PC-3 (cell line): ENCODE measurements around the gene FAHD2A. TPM values are rescaled to one million over a fixed set of nuclear protein-coding genes. Genes with fewer than 3 reads are reported as not detected.
"Not testable (repeated sequence)": the region's sequence is repeated elsewhere in the genome, so short reads cannot be mapped to it uniquely, and the experiment has no call there.

Experiments used
- ATAC-seq: fragments of 200-7000 bp; cut with Tn5 transposase; 2 replicates; pipeline ENCODE4 v1.9.1; 2020; ENCODE audit warnings: mild to moderate bottlenecking, moderate library complexity
- BruUV-seq: library from RNA; stranded (reverse); fragments of 400-500 nt; replicated peaks from 2 replicates; lab custom pipeline; 2021; lab: Mats Ljungman, UMichigan
- CTCF ChIA-PET: fragments of 300-600 bp; sonication (Branson Sonifier 250); formaldehyde crosslinking; loops from one replicate; lab custom pipeline; 2022; ENCODE audit warnings: antibody characterized with exemption; lab: Charles Lee
- POLR2A ChIA-PET: fragments of 300-600 bp; sonication (Branson Sonifier 250); formaldehyde crosslinking; loops from one replicate; lab custom pipeline; 2022; ENCODE audit warnings: antibody characterized with exemption; ENCODE audit not compliant: unreplicated experiment; lab: Charles Lee
- DNase-seq: peaks from one replicate; pipeline ENCODE4 v3.0.0-alpha.2; 2015
- H2AFZ ChIP-seq: fragments of 300-600 bp; sonication (generic); 2 replicates; pipeline ENCODE4 v1.6.0; 2016; ENCODE audit warnings: antibody characterized with exemption, low read length
- H3F3A ChIP-seq: fragments of 300-600 bp; sonication (generic); one replicate; pipeline ENCODE4 v1.6.0; 2017; ENCODE audit warnings: antibody characterized with exemption, low read length, control low read depth, mild to moderate bottlenecking; ENCODE audit not compliant: unreplicated experiment
- H3K27ac ChIP-seq: fragments of 300-600 bp; sonication (generic); 2 replicates; pipeline ENCODE4 v1.5.1; 2016; ENCODE audit warnings: mild to moderate bottlenecking, low read length
- H3K27me3 ChIP-seq: fragments of 300-600 bp; sonication (generic); 2 replicates; pipeline ENCODE4 v1.6.1; 2016; ENCODE audit warnings: low read length, mixed read lengths
- H3K36me3 ChIP-seq: fragments of 300-600 bp; sonication (generic); 2 replicates; pipeline ENCODE4 v1.6.1; 2016; ENCODE audit warnings: low read depth, mixed run types, low read length, mixed read lengths
- H3K4me1 ChIP-seq: fragments of 300-600 bp; sonication (generic); 2 replicates; pipeline ENCODE4 v1.5.1; 2016; ENCODE audit warnings: low read length; ENCODE audit not compliant: insufficient read depth
- H3K4me2 ChIP-seq: fragments of 300-600 bp; sonication (generic); 2 replicates; pipeline ENCODE4 v1.6.0; 2016; ENCODE audit warnings: low read length
- H3K4me3 ChIP-seq: fragments of 300-600 bp; sonication (generic); 2 replicates; pipeline ENCODE4 v1.5.1; 2016; ENCODE audit warnings: mild to moderate bottlenecking, low read length, mixed read lengths
- H3K79me2 ChIP-seq: fragments of 300-600 bp; sonication (generic); 2 replicates; pipeline ENCODE4 v1.6.1; 2017; ENCODE audit warnings: low read length, mixed read lengths
- H3K9ac ChIP-seq: fragments of 300-600 bp; sonication (generic); 2 replicates; pipeline ENCODE4 v1.6.0; 2016; ENCODE audit warnings: mild to moderate bottlenecking, low read length
- H3K9me2 ChIP-seq: fragments of 300-600 bp; sonication (generic); replicated peaks from 2 replicates; pipeline ENCODE4 v1.6.1; 2016; ENCODE audit warnings: mixed run types, low read length, mixed read lengths
- H3K9me3 ChIP-seq: fragments of 300-600 bp; sonication (generic); 2 replicates; pipeline ENCODE4 v1.6.1; 2016; ENCODE audit warnings: low read length, mixed read lengths
- H4K20me1 ChIP-seq: fragments of 300-600 bp; sonication (generic); 2 replicates; pipeline ENCODE4 v1.6.1; 2016; ENCODE audit warnings: low read length, mixed read lengths
- EZH2 ChIP-seq: fragments of 300-600 bp; sonication (generic); IDR thresholded peaks from one replicate; pipeline ENCODE4 v1.6.1; 2017; ENCODE audit warnings: antibody characterized with exemption, mild to moderate bottlenecking, low read length; ENCODE audit not compliant: unreplicated experiment
- EZH2phosphoT487 ChIP-seq: fragments of 300-600 bp; sonication (generic); IDR thresholded peaks from 2 replicates; pipeline ENCODE4 v1.6.1; 2018; ENCODE audit warnings: mild to moderate bottlenecking, antibody characterized with exemption, low read length, borderline replicate concordance
- intact Hi-C: fragments of 100-400 bp; cut with micrococcal nuclease; formaldehyde crosslinking; loops from 2 replicates; pipeline ENCODE4 v1.9.0; 2023
- total RNA-seq: library from RNA; depleted of rRNA; stranded (reverse); fragments of >200 nt; gene quantifications from 2 replicates; pipeline ENCODE4 v1.2.3, GENCODE V29; 2014
- TF ChIP-seq, protein P1 (sequence below): fragments of 300-600 bp; sonication (generic); conservative IDR thresholded peaks from 2 replicates; pipeline ENCODE4 v1.5.1; 2017; ENCODE audit warnings: antibody characterized with exemption, low read depth, mild to moderate bottlenecking, low read length

Gene FAHD2A
- total RNA-seq, 1 experiment from 2014 or later = 20.5 TPM

GRCh38 chr2:95376311-95377215, 25.9 kb upstream of the FAHD2A start:
- no peaks in the 10 kb centered on the region for H3K79me2 ChIP-seq
- TF ChIP-seq EZH2 (no peak), EZH2phosphoT487 (no peak)
- TF ChIP-seq, protein P1, sequence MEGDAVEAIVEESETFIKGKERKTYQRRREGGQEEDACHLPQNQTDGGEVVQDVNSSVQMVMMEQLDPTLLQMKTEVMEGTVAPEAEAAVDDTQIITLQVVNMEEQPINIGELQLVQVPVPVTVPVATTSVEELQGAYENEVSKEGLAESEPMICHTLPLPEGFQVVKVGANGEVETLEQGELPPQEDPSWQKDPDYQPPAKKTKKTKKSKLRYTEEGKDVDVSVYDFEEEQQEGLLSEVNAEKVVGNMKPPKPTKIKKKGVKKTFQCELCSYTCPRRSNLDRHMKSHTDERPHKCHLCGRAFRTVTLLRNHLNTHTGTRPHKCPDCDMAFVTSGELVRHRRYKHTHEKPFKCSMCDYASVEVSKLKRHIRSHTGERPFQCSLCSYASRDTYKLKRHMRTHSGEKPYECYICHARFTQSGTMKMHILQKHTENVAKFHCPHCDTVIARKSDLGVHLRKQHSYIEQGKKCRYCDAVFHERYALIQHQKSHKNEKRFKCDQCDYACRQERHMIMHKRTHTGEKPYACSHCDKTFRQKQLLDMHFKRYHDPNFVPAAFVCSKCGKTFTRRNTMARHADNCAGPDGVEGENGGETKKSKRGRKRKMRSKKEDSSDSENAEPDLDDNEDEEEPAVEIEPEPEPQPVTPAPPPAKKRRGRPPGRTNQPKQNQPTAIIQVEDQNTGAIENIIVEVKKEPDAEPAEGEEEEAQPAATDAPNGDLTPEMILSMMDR = no peak
- H3K27me3 ChIP-seq = no peaks in the 10 kb centered on the region
- H4K20me1 ChIP-seq = no peaks in the 10 kb centered on the region
- H3K4me3 ChIP-seq = no peak overlapping the region
- ATAC-seq (no peak), DNase-seq (no peak)
- H3K4me1 ChIP-seq = no peaks in the 10 kb centered on the region
- no peak overlapping the region for H3K9ac ChIP-seq
- no peak overlapping the region for H3K4me2 ChIP-seq
- POLR2A ChIA-PET = no interaction called here
- no TSS peak for BruUV-seq
- no peak overlapping the region for H3K27ac ChIP-seq
- H3K9me3 ChIP-seq = no peaks in the 10 kb centered on the region
- H2AFZ ChIP-seq = no peak overlapping the region
- intact Hi-C loops = no loop called here
- H3F3A ChIP-seq = no peaks in the 10 kb centered on the region
- H3K9me2 ChIP-seq = no peaks in the 10 kb centered on the region
- no peaks in the 10 kb centered on the region for H3K36me3 ChIP-seq
- CTCF ChIA-PET = no interaction called here

GRCh38 chr2:95377216-95378123, 25.0 kb upstream of the FAHD2A start:
- no peak for ATAC-seq
- CTCF ChIA-PET = no interaction called here

GRCh38 chr2:95378281-95378680, 24.2 kb upstream of the FAHD2A start:
- H3K79me2 ChIP-seq, H3K4me3 ChIP-seq, H3K27me3 ChIP-seq, H3K9ac ChIP-seq, ATAC-seq, DNase-seq, H3K9me2 ChIP-seq, H3K4me1 ChIP-seq, BruUV-seq, H3K9me3 ChIP-seq, H2AFZ ChIP-seq, POLR2A ChIA-PET, H3K27ac ChIP-seq, H3K36me3 ChIP-seq, H4K20me1 ChIP-seq, intact Hi-C loops, H3K4me2 ChIP-seq, H3F3A ChIP-seq: not testable (repeated sequence)
- CTCF ChIA-PET = interaction anchor here (0.7 kb wide), 1 partner anchor 11 kb away, joined by 12 read pairs; no protein-coding TSS in a partner anchor

More at GRCh38 chr2:95377216-95378123, 25.0 kb upstream of the FAHD2A start:
- no TSS peak for BruUV-seq
- intact Hi-C loops = no loop called here
- Histone ChIP-seq H3K27me3 (no peaks in the 10 kb centered on the region), H2AFZ (no peak overlapping the region), H3K36me3 (no peaks in the 10 kb centered on the region), H4K20me1 (no peaks in the 10 kb centered on the region), H3K79me2 (no peaks in the 10 kb centered on the region), H3K9ac (no peak overlapping the region), H3K4me1 (no peaks in the 10 kb centered on the region), H3K9me2 (no peaks in the 10 kb centered on the region), H3K4me3 (no peak overlapping the region), H3K9me3 (no peaks in the 10 kb centered on the region), H3F3A (no peaks in the 10 kb centered on the region), H3K27ac (no peak overlapping the region), H3K4me2 (no peak overlapping the region)
- POLR2A ChIA-PET = no interaction called here
- TF ChIP-seq, protein P1 = no peak
- no peak for TF ChIP-seq EZH2phosphoT487
- no peak for DNase-seq
